Measurements from ENCODE around the gene EMID1.

Gene EMID1

DNA sequence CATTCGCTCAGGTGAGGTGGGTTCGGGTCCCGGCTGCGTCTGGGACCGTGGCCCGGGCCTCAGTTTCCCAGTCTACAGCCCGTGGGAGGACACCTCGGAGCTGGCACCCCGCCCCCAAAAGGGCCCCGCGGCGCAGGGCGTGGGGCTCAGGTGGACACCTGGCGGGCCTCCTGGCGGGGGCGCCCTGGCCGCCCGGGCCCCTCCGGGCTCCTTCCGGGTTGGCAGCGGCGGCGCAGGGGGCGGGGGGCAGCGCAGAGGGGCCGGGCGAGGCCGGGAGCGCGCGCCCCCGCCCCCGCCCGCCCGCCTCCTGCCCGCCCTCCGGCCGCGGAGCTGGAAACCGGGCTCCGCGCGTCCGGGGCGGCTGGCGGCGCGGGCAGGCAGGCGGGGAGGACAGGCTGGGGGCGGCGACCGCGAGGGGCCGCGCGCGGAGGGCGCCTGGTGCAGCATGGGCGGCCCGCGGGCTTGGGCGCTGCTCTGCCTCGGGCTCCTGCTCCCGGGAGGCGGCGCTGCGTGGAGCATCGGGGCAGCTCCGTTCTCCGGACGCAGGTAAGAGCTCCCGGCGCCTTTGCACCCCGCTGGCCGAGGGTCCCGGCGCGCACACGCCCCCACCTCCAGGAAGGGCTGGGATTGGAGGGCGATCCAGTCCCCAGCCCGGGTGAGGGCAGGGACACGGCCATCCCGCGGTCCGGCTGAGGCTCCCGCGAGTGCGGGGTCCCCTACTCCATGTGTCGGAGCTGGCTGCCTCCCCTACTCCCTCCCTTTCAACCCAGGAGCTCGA, at the start of gene EMID1:
Gene EMID1, plus strand, starts transcription at position 303 of the 778 bp plus-strand sequence. Its CDS starts 143 bp downstream, at position 446.
- DNase-seq: peak; percentile 5

DNA sequence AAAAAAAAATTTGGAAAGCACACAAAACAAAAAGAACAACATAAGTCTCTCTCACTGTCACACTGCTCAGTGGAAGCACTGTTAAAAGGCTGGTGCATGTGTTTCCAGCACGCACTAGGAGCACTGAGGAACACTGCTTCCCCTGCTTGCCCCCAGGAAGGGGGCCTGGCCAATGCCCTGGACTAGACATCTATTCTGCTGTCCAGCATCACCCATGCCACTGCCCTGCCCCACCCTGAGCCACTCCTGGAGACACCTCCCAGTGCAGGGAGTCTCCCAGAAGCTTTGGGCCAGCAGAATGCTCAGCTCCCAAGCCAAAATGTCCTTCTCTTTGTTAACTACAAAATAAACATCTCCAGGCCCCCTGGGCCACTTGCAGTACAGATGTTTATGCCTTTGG, 49.7 kb upstream of the EMID1 start:
- DNase-seq: no peak

DNA sequence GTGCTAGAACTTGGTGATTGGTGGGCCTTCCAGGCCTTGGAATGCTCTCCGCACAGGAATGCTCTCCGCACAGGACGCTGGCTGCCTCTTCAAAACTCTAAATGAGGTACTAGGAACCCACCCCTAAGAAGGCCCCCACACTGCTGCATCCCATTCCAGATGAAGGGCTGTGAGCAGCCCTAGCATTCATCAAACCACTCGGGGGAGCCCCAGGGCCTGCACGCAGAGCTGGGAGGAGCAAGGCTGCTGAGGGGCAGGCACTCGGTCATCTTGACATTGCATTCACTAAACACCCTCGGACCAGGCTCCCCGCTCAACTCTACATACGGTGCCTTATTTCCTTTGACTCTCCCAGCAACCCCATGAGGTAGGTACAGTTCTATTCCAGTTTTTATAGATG, 49.2 kb upstream of the EMID1 start:
- no peak for DNase-seq

DNA sequence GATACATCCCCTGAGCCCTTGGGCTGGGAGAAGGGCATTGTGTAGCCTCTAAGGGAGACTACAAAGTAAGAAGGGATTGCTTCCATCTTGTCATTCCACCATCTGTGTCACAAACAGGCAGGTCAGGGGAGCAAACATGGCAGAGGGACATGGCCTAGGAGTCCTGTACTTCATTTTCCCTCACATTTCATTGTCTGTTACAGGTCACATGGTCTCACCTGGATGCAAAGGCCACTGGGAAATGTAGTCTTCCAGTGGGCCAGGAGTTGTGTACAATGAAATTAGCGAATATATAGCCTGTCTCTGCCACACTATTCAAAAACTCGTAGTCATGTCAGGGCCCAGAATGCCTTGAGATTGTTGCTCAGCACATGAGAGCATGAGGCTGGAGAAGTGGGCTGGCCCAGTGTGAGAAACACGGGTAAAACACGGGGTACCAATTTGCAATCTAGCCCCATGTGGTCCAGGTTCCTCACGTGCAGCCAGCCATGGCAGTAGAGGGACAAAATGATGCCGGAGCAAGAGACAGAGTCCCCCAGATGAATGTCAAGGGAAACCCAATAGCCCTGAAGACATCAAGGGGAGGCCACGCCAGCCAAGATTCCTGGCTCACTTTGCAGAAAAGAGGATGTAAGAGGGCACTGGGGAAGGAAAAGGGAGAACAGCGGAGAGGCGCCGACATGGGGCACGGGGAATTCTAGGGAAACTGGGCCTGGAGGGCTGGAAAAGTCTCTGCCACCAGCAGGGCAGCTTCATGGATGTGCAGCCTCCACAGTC, 47.7 kb upstream of the EMID1 start:
- DNase-seq: no peak

DNA sequence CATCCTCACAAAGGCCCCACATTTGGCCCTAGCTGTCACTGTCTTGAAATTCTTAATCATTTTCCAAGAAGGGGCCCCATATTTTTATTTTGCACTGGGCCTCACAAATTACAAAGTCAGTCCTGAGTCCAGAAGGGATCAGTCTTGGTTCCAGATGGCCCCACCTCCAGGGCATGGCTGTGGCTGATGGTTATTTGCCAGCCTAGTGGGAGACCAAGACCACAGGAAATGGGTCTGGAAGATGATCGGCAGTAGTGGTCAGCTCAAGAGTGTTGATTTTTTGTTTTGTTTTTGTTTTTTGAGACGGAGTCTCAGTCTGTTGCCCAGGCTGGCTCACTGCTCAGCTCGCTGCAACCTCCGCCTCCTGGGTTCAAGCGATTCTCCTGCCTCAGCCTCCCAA, 47.1 kb upstream of the EMID1 start:
- no peak for DNase-seq

DNA sequence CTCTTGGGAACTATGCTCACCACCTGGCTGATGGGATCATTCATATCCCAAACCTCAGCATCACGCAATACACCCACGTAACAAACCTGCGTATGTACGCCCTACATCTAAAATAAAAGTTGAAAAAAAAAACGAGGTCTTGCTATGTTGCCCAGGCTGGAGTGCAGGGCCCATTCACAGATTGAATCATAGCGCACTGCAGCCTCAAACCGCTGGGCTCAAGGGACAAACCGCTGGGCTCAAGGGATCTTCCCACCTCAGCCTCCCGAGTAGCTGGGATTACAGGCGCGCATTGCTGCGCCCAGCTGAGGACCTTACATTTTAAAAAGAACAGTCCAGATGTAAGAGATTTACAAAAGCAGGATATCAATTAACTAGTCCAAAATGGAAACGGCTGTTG, 41.9 kb upstream of the EMID1 start:
- DNase-seq: no peak

DNA sequence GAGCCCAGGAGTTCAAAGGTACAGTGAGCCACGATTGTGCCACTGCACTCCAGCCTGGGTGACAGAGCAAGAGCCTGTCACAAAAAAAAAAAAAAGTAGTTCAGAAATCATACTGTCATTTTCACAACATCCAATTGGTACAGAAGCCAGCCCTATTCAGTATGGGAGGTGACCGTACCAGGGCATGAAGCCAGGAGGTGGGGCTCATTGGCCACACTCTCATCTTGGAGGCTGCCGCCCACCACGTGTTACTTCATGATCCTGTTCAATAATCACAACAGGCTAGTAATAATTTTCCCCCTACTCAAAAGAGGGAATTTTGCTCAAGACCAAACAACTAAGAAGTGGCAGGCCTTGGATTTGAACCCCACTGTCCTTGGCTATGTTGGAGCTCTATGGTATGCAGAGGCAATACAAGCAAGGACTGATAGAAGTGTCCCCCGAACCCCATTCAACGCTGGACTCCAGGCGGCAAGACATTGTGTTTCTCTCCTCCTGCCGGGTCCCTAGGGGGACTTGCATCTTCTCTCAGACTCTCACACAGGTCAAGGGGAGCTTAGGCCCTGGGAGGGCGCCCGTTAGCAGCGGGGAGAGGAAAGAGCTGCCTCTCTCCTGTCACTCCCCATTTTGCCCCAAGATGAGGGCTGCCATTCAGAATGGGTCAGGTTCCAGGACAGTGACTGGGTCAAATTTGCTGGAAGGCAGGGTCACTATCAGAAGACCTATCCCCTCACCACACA, 40.2 kb upstream of the EMID1 start:
- DNase-seq: no peak

DNA sequence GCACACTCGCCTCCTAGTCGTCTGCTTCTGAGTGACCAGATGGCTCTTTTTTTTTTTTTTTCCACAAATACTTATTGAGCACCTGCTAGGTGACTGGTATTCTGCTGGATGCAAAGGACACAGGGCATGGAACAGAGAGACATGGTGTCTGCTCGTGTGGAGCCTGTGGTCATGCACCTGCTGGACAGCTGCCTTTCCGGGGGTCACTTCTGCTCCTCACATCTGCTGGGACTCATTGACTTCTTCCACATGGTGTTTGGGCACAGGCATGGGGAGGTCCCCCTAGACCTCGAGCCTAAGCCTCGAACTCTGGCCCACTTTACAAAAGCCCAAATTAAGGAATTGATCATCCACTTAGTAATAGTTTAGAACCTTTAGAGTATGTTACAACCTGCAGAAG, 39.5 kb upstream of the EMID1 start:
- DNase-seq: no peak

DNA sequence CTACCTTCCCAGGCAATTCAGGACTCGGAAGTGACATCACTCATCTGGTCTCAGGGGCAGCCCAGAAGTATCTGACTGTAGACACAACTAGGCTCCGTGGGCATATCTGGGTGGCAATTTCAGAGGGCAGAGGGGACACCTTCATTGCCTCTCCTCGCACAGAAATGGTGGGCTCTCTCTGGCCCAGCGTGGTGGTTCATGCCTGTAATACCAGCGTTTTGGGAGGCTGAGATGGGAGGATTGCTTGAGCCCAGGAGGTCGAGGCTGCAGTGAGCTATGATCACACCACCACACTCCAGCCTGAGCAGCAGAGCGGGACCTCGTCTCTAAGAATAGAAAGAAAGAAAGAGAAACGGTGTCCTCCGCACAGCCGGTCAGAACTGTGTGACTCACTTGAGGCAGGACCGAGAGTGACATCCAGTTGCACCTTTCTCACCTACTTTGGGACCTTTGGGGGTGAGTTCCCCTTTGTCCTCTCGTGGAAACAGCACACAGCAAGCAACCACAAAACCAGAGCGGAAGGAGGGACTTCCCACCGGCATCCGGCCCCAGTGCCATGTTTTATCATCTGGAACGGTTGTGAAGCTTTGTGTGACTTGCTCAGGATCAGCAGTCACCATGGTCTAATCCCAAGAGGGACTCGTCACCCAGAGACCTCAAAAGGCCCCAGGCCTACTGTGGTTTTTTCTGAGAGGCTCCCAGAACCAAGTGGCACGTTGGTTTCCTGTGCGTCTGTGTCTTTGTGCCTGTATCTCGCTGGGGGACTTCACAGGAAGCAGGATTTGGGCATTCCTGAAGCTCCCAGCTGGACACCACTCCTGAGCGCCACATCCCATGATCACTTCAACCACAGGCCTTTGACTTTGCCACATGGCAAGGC, 38.4 kb upstream of the EMID1 start:
- peak; percentile 59 for DNase-seq

DNA sequence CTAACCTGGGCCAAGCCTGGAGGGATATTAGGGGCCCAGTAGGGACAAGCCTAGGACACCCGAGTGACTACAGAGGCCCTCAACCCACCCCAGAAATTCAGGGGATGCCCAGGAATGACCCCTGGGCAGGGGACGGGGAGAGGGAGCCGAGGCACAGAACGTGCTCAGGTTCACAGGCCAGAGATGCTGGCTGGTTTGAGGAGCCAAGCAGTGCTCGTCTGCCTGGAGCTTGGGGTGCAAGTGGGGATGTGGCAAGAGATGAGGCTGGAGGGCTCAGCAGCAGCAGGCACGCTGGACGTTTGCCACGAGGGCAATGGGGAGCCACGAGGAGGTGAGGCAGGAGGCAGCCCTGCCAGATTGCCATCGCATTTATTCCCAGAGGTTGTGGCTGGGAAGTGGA, 34.0 kb upstream of the EMID1 start:
- DNase-seq: no peak

DNA sequence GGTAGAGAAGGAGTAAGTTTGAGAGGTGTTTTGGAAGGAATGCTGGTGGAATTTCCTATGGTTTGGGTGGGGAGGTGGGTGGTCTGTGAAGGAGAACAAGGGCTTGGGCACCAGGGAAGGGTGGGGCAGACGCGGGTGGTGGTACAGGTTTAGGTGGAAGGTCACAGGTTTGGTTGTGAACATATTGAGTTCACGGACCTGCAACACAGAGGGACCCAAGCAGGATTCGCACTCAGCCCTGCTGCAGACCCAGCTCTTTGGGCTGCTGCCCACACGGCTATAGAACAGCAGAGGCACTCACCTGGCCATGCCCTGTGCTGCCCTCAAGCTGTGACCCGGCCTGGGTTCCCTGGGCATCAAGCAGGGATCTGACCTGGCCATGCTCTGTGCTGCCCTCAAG, 33.5 kb upstream of the EMID1 start:
- no peak for DNase-seq

DNA sequence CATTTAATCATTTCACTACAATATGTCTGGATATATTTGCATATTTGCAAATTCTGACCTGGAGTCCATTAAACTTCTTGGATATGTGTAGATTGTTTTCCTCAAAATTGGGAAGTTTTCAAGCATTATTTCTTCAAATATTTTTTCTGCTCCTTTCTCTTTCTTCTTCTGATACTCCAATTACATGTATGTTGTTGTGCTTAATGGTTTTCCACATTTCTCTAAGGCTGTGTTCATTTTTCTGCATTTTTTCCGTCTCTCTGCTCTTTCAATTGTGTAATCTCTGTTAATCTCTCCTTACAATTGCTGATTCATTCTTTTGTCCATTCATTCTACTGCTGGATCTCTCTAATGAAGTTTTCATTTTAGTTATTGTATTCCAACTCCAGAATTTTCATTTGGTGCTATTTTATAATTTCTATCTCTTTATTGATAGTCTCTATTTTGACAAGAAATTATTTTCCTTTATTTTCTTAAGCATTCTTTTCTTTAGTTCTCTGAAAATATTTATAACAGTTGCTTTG, 30.3 kb upstream of the EMID1 start:
- DNase-seq: no peak

DNA sequence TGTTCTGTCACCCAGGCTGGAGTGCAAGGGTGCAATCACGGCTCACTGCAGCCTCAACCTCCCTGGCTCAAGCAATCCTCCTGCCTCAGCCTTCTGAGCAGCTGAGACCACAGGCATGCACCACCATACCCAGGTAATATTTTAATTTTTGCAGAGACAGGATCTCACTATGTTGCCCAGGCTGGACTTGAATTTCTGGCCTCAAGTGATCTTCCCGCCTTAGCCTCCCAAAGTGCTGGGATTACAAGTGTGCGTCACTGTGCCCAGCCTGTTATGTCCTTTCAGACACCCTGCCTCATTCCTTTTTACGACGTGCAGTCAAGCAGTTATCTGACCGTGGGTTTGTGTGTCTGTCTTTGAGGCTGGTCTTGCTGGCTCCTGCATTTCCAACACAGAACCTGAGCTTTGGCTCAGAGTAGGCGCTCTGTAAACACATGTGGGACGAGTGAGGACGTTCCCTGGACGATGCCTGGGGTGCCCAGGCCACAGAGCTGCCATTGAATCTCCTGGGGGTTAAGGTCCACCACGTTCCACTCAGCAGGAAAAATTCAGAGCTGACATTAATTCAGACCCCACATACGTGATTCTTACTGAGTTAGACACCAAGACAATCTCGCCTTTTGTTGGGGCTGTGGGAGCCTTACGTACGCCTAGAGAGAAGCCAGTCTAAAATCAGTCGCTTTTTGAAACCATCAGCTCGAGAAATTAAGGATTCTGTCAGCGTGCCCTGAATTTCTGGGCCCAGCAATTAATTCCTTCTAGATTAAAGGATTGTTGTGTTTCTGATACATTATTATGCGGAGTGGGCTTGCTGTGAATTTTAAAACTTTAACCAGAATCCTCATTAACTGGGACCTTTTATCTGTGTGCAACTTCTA, 21.5 kb upstream of the EMID1 start:
- no peak for DNase-seq

DNA sequence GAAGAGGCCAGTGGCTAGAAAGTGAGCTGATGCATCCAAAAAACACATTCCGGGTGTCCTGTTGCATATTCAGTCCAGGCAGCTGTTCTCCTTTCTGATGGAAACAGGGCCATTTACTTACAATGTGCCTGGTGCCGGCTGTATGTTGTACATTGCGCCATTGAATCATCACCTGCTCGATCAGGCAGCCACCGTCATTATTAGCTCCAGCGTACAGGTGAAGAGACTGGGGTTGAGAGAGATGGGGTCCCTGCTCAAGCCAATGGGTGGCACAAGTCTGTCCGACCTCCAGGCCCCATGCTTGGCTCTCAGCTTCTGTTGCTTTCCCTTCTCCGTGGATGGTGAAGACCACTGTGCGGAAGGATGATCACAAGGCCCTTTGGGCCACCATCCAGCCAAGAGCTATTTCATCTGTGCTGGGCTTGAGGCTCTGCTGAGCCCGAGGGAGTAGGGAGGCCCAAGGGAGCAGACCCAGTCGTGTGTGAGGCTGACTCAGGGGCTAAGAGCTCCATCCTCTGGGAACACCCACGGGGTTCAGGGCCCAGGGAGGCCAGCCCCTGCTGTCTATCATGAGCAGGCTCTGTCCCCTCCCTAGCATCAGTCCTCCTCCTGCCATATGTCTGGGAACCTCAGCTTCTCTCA, 20.7 kb upstream of the EMID1 start:
- DNase-seq: no peak

DNA sequence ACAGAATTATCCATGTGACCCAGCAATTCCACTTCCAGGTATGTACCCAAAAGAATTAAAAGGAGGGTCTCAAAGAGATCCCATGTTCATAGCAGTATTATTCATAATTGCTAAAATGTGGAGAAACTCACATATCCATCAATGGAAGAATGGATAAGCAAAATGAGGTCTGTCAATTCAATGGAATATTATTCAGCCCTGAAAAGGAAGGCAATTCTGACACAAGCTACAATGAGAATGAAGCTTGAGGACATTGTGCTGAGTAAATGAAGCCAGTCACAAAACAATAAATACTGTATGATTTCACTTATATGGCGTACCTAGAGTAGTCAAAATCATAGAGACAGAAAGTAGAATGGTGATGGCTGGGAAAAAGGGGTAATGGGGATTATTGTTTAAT, 19.4 kb upstream of the EMID1 start:
- no peak for DNase-seq

DNA sequence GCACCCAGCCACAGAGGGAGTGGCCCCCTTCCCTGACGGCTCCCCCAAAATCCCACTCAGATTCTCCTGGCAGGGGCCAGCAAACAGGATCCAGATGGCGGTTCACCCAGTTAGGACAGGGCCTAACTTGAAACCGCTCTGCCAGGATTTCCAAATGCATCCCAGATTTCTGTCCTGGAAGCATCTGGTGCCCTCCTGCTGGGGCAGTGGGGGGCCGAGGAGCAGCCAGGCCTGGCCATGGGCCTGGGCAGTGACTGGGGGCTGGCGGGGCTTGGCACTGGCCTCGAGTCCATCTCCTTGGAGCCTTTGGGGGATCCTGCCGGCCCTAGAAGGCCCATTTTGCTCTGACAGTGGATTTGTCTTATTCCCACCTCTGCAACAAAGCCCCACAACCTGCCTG, 17.9 kb upstream of the EMID1 start:
- no peak for DNase-seq

DNA sequence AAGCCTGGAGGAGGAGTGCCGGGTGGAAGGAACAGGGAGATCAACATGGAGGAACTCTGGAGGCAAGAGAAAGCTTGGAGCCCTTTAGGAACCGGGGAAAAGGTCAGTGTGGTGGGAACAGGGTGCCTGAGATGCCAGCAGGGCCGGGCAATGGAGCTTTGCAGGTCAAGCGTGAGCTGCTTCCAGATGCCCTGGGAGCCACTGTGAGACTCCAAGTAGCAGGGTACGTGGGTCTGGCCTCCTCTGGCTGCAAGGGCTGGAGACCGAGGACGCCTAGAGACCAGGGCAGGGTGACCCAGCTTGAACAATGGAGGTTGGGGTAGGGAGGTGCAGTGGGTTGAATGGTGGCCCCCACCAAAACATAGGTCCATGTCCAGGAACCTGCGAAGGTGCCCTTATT, 15.6 kb upstream of the EMID1 start:
- DNase-seq: no peak

DNA sequence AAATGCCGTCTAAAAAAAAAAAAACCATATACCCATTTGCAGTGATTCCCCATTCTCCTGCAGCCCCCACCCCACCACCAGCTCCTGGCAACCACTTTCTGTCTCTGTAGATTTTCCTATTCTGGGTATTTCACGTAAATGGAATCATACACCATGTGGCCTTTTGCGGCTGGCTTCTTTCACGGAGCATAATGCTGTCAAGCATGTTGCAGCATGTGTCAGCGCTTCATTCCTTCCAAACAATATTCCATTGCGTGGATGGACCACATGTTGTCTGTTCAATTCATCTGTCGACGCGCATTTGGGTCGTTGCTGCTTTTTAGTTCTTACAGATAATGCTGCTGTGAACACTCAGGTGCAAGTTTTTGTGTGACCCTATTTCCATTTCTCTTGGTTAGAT, 14.8 kb upstream of the EMID1 start:
- no peak for DNase-seq

DNA sequence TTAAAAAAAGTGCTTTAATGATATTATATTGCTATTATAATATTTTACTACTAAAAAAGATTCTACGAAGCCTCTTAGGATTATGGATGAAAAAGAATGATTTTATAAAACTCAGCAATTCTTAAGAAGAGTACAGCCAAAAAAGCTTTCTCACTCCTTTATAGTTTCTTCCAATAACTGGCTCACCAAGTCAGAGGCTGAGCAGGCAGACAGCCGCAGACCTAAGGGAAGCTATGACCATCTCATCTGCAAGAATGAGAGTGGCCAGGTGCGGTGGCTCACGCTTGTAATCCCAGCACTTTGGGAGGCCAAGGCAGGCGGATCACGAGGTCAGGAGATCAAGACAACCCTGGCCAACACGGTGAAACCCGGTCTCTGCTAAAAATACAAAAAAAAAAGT, 12.7 kb upstream of the EMID1 start:
- no peak for DNase-seq

DNA sequence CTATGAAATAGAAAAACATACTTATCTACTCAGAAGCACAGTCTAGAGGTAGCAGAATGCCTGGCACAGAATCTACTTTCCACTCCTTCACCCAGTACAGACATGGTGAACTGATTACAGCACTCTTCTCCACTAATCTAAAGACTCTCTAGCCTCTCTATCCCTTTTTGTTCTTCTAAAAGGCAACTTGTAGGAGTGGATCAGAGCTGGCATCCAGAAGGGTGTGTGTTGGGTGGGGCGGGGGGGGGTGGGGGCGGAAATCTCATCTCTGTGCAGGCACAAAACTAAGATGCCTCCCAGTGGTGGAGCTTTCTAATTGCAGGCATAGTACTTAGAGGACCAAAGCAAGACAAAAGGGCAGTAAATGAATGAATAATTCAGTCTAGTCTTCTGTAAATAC, 11.5 kb upstream of the EMID1 start:
- DNase-seq: no peak

Data from inflammatory macrophage treated with lipopolysaccharide for 4 hours (primary cell).